GM19463 (cell line): ENCODE measurements around the gene RAB31.
"Not testable (repeated sequence)": the region's sequence is repeated elsewhere in the genome, so short reads cannot be mapped to it uniquely, and the experiment has no call there.

Experiments used
- ATAC-seq: cut with Tn5 transposase; IDR thresholded peaks from one replicate; pipeline ENCODE4 v1.9.1; 2021; ENCODE audit warnings: mild to moderate bottlenecking, moderate library complexity; ENCODE audit not compliant: unreplicated experiment

Gene RAB31

GRCh38 chr18:9874728-9875127, 166.6 kb downstream of the RAB31 start:
- ATAC-seq = no peak

DNA sequence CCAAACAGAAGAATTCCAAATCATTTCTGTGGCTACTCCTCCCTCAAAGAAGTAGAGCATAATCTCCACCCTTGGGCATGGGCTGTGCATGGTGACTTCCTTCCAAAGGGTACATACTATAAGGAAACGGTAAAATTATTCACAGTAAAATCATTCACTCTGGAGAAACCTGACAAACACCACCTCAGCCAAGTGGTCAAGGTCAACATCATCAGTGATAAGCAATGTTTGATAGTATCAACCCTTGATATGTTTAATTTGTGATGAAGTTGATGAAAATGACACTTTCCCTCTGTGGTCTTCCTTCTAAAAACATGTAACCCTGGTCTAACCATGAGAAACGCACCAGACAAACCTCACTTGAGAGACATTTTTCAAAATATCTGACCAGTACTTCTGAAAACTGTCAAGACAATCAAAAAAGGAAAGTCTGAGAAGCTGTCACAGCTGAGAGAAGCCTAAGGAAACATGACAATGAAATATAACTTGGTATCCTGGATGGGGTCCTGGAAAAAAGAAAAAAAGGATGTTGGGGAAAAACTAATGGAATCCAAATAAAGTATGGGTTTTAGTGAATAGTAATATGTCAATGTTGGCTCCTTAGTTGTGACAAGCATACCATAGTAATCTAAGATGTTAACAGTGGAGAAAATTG, 168.2 kb downstream of the RAB31 start:
- ATAC-seq = no peak

DNA sequence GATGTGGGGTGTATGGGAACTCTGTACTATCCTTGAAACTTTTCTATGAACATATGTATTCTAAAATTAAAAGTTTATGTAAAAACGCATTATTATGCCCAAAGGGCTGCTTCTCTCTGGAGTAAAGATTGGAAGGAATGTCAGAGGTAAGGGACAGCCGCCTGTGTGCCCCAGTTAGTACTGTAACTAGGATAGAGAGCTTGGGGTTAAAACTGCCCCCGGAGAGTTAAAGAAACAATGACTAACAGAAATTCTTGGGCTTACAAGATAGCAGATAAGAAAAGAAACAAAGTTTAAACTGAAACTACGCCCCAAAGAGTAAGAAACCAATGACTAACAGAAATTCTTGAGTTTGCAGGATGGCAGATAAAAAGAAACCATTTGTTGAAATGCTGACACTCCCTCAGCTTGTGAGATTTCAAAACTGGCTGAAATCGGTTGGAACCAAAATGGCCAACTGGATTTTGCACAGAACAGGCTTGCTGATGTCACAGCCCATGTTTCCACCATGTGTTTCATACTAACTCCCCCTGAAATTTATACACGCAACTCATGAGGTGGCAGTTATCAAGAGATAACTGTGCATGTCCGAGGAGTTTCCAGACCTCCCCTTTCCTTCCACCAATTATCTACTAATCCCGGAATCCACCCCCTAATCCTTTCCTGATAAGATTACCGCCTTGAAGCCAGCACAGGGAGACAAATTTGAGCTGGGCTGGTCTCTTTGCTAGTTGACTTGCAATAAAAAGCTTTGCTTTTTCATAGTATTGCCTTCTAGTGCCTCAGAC, 169.0 kb downstream of the RAB31 start:
- peak; percentile 45 for ATAC-seq

DNA sequence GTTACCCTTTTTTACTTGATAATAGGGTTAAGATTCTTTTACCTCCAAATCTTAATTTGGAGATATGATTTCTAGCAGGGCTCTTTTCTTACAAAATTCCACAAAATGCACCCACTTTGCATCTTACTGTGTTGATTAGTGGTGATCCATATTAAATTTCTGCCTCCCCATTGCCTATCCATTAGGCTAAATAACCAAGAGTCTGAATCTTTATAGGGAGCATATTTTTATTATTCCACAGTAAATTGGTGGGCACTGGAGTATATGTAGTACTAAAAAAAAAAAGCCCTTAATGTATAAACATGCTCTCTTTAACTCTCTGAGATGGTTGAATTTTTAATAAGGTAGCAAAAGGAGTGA, 169.5 kb downstream of the RAB31 start:
- ATAC-seq = no peak

- no peak for ATAC-seq
Observed at GRCh38 chr18:9878095-9878494, 170.0 kb downstream of the RAB31 start.

DNA sequence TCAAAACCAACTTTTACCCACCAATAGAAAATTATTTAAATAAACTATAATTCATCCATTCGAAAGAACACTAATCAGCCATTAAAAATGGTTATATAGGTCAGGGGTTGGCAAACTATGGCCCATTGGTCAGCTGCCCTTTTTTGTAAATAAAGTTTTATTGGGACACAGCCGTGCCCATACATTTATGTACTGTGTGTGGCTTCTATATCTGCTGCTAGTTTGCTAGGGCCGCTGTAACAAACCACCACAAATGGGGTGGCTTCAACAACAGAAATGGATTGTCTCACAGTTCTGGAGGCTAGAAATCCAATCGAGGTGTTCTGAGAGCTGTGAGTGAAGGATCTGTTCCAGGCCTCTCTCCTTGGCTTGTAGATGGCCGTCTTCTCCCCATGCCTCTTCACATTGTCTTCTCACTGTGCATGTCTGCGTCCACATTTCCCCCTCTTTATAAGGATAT, 170.7 kb downstream of the RAB31 start:
- no peak for ATAC-seq

GRCh38 chr18:9884090-9884489, 176.0 kb downstream of the RAB31 start:
- ATAC-seq = no peak

DNA sequence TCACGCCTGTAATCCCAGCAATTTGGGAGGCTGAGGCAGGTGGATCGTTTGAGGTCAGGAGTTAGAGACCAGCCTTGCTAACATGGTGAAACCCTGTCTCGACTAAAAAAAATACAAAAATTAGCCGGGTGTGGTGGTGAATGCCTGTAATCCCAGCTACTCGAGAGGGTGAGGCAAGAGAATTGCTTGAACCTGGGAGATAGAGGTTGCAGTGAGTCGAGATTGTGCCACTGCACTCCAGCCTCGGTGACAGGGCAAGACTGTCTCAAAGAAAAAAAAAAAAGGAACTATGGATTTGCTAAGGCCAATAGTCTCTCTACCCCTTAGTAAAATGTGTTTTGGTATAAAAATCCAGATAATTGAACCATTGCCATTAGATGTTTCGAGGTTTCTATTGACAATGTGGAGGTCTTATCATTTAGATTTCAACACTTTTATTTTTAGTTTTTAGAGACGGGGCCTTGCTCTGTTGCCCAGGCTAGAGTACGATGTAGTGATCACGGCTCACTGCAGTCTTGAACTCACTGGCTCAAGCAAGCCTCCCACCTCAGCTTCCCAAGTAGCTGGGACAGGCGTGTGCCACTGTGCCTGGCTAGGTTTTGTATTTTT, 176.5 kb downstream of the RAB31 start:
- ATAC-seq = no peak

DNA sequence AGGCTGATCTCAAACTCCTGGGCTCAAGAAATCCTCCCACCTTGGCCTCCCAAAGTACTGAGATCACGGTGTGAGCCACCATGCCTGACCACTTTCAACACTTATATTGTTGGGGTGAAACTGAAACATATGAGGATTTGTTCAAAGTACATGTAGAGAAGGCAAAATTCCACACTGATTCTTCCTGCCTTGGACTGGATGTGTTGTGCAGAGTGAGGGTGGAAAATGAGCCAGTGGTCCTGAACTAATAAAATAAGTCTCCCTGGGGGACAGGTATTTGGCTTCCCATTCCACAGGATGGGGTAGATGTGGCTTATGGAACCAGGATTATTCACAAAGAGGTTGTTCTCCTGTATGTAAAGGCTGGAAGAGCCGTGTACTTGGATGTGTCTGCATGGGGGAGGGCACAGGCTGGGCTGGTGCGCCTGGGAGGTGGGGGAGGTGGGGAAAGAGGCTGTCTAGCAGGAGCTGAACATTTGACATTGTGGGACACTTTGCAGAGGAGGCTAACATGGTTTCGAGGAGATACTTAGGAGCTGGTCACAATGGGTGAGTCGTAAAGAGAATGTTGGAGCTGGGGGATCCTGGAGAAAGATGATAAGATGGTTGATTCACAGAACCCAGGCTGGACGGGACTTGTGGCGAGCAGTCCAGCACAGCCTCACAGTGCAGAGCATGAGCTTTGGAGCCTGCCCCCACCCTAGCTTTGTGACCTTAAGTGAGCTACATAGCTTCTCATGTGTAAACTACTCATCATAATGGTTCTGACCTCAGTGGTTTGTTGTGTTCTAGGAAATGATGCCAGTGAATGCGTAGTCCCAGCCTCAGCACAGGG, 177.3 kb downstream of the RAB31 start, which contains the start of gene TXNDC2:
Gene TXNDC2 (plus strand): TSS at position 804 of the 835 bp plus-strand sequence. CDS start 708 bp downstream, outside the sequence.
- no peak for ATAC-seq

GRCh38 chr18:9886005-9886348, 177.9 kb downstream of the RAB31 start:
- no peak for ATAC-seq

- ATAC-seq = no peak
Observed at GRCh38 chr18:9887992-9888391, 179.9 kb downstream of the RAB31 start.

DNA sequence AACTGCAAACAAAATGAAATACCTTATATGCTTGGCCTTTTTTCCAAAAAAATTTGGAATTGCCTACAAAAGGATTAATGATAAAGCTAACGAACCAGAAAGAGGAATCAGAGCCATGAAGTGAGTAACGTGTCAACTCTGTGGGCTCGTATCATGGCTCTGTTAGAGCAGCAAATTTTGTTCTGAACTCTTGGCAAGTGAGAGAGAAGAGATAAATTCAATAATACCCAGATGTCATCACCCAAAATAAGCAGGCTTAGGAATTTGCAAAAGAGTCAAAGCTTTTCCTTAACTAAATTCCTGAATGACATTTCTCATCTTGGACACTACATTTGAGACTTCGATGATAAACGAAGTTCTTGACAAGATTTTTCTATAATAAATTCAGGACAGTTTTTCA, 182.1 kb downstream of the RAB31 start:
- ATAC-seq = no peak

GRCh38 chr18:9890957-9891356, 182.9 kb downstream of the RAB31 start:
- ATAC-seq = no peak

GRCh38 chr18:9891515-9891914, 183.4 kb downstream of the RAB31 start:
- ATAC-seq = not testable (repeated sequence)

DNA sequence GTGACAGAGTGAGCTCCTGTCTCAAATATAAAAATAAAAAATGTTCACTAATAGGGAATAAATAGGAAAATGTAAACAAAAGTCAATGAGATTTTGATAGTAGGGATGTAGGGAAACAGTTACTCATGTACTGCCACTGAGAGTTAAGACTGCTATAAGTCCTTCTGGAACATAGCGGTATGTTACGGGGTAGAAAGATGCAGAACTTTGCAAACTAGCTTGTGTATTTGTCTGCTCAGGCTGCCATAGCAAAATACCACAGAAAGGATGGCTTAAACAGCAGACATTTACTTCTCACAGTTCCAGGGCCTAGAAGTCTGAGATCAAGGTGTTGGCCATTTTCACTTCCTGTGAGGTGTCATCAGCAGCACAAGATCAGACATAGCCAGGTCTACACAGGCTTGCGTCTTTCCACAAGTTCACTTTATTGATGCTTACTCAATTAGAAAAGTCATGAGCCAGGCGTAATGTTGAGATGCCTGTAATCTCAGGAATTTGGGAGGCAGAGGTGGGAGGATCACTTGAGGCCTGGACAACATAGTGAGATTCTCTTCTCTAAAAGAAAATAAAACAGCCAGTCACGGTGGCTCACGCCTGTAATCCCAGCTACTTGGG, 186.5 kb downstream of the RAB31 start:
- no peak for ATAC-seq

DNA sequence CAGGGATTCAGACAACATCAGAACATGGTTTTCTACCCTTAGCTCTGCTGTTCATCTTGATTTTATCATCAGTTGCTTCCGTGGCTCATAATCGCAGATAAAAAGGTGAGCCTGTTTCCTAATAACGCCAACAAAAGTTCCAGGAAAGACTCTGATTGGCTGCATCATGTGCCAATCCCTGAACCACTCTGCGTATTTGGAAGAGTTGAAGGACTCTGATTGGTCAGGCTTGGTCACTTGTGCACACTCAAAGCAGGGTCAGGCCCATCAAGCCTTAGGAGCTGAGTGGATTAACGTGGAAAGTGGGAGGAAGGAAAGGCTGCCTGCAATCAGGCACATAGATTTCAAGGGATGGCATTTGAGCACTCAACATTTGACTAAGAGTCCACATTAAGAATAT, 189.0 kb downstream of the RAB31 start:
- no peak for ATAC-seq

GRCh38 chr18:9897787-9898291, 189.7 kb downstream of the RAB31 start:
- ATAC-seq = not testable (repeated sequence)

- no peak for ATAC-seq
Observed at GRCh38 chr18:9898792-9899549, 190.9 kb downstream of the RAB31 start.

- not testable (repeated sequence) for ATAC-seq
Observed at GRCh38 chr18:9899550-9899930, 191.4 kb downstream of the RAB31 start.

- no peak for ATAC-seq
Observed at GRCh38 chr18:9900699-9901098, 192.6 kb downstream of the RAB31 start.
